H9 (cell line): Measurements from ENCODE around the gene HACL1. TPM values are rescaled to one million over a fixed set of nuclear protein-coding genes. Genes with fewer than 3 reads are reported as not detected.

ENCODE experiments used
- DNase-seq: peaks from one replicate; pipeline ENCODE4 v3.0.0-alpha.2; 2017
- H2AFZ ChIP-seq: one replicate; pipeline ENCODE4 v1.6.1; 2013; ENCODE audit warnings: mild to moderate bottlenecking, low read length, control low read depth, moderate library complexity
- H2AK5ac ChIP-seq: 2 replicates; pipeline ENCODE4 v1.6.1; 2013; ENCODE audit warnings: low read length, control low read depth, mixed read lengths; ENCODE audit not compliant: insufficient read length
- H2BK120ac ChIP-seq: one replicate; pipeline ENCODE4 v1.6.1; 2013; ENCODE audit warnings: low read depth, mild to moderate bottlenecking, low read length, control low read depth, inconsistent platforms; ENCODE audit not compliant: poor library complexity, severe bottlenecking
- H2BK12ac ChIP-seq: 2 replicates; pipeline ENCODE4 v1.6.1; 2013; ENCODE audit warnings: low read length, control low read depth, mixed read lengths, low read depth; ENCODE audit not compliant: insufficient read length
- H2BK15ac ChIP-seq: 2 replicates; pipeline ENCODE4 v1.6.1; 2013; ENCODE audit warnings: low read depth, low read length, control low read depth
- H2BK20ac ChIP-seq: one replicate; pipeline ENCODE4 v1.6.1; 2013; ENCODE audit warnings: low read depth, mild to moderate bottlenecking, low read length, control low read depth, inconsistent platforms; ENCODE audit not compliant: poor library complexity, severe bottlenecking
- H2BK5ac ChIP-seq: 2 replicates; pipeline ENCODE4 v1.6.1; 2013; ENCODE audit warnings: low read length, control low read depth, mixed read lengths; ENCODE audit not compliant: insufficient read length
- H3K14ac ChIP-seq: 2 replicates; pipeline ENCODE4 v1.6.1; 2013; ENCODE audit warnings: low read length, control low read depth; ENCODE audit not compliant: insufficient read depth
- H3K18ac ChIP-seq: 2 replicates; pipeline ENCODE4 v1.6.1; 2013; ENCODE audit warnings: low read depth, mild to moderate bottlenecking, mixed read lengths, low read length, control low read depth; ENCODE audit not compliant: insufficient read length
- H3K23ac ChIP-seq: 2 replicates; pipeline ENCODE4 v1.6.1; 2013; ENCODE audit warnings: low read length, control low read depth, mixed read lengths, low read depth; ENCODE audit not compliant: insufficient read length
- H3K23me2 ChIP-seq: 2 replicates; pipeline ENCODE4 v1.6.1; 2013; ENCODE audit warnings: low read depth, mild to moderate bottlenecking, mixed read lengths, low read length, control low read depth; ENCODE audit not compliant: insufficient read length, poor library complexity, severe bottlenecking
- H3K27ac ChIP-seq: 2 replicates; pipeline ENCODE4 v1.5.1; 2013; ENCODE audit warnings: low read length, control low read depth, mixed read lengths, low read depth; ENCODE audit not compliant: insufficient read length
- H3K27me3 ChIP-seq: 2 replicates; pipeline ENCODE4 v1.6.1; 2013; ENCODE audit warnings: low read length, control low read depth, inconsistent platforms; ENCODE audit not compliant: insufficient read depth
- H3K4ac ChIP-seq: 2 replicates; pipeline ENCODE4 v1.6.1; 2013; ENCODE audit warnings: low read depth, mild to moderate bottlenecking, control low read depth, inconsistent platforms, low read length, moderate library complexity
- H3K4me1 ChIP-seq: 2 replicates; pipeline ENCODE4 v1.6.1; 2013; ENCODE audit warnings: low read length, control low read depth, inconsistent platforms; ENCODE audit not compliant: insufficient read depth
- H3K4me2 ChIP-seq: 2 replicates; pipeline ENCODE4 v1.6.1; 2013; ENCODE audit warnings: low read length, control low read depth, mixed read lengths; ENCODE audit not compliant: insufficient read length, insufficient read depth
- H3K56ac ChIP-seq: 2 replicates; pipeline ENCODE4 v1.6.1; 2013; ENCODE audit warnings: low read depth, mild to moderate bottlenecking, mixed read lengths, low read length, control low read depth; ENCODE audit not compliant: insufficient read length
- H3K79me1 ChIP-seq: 2 replicates; pipeline ENCODE4 v1.6.1; 2013; ENCODE audit warnings: low read depth, mild to moderate bottlenecking, moderate library complexity, low read length, control low read depth, inconsistent platforms; ENCODE audit not compliant: insufficient read depth, poor library complexity, severe bottlenecking
- H3K79me2 ChIP-seq: 2 replicates; pipeline ENCODE4 v1.6.1; 2013; ENCODE audit warnings: low read length, control low read depth, inconsistent platforms; ENCODE audit not compliant: insufficient read depth
- H3K9ac ChIP-seq: 2 replicates; pipeline ENCODE4 v1.6.1; 2013; ENCODE audit warnings: low read length, control low read depth, mixed read lengths; ENCODE audit not compliant: insufficient read length; ENCODE audit errors: extremely low read depth
- H3K9me3 ChIP-seq: one replicate; pipeline ENCODE4 v1.6.1; 2013; ENCODE audit warnings: low read depth, low read length, inconsistent platforms; ENCODE audit not compliant: control insufficient read depth
- H3T11ph ChIP-seq: one replicate; pipeline ENCODE4 v1.6.1; 2013; ENCODE audit warnings: mild to moderate bottlenecking, low read length, control low read depth, inconsistent platforms
- H4K20me1 ChIP-seq: one replicate; pipeline ENCODE4 v1.6.1; 2013; ENCODE audit not compliant: control insufficient read depth, insufficient read length, insufficient read depth
- H4K5ac ChIP-seq: 2 replicates; pipeline ENCODE4 v1.6.1; 2013; ENCODE audit warnings: low read depth, mild to moderate bottlenecking, mixed read lengths, low read length, control low read depth; ENCODE audit not compliant: insufficient read length
- H4K8ac ChIP-seq: replicated peaks from 2 replicates; pipeline ENCODE4 v1.6.1; 2013; ENCODE audit warnings: low read length, control low read depth, mixed read lengths, low read depth; ENCODE audit not compliant: insufficient read length
- H4K91ac ChIP-seq: 2 replicates; pipeline ENCODE4 v1.6.1; 2013; ENCODE audit warnings: low read depth, mild to moderate bottlenecking, moderate library complexity, mixed read lengths, low read length, control low read depth; ENCODE audit not compliant: insufficient read length
- H3K27ac Mint-ChIP-seq, 3 experiments: 2 replicates in 2 of 3; 3 replicates in 1 of 3; pipeline ENCODE4 v1.8.0; 2020 to 2021; ENCODE audit warnings: mixed read lengths in 3 of 3, mild to moderate bottlenecking in 1 of 3, moderate library complexity in 1 of 3
- H3K27me3 Mint-ChIP-seq: 2 replicates; pipeline ENCODE4 v1.8.0; 2021; ENCODE audit warnings: low read depth, mild to moderate bottlenecking, moderate library complexity, mixed read lengths
- H3K36me3 Mint-ChIP-seq, 3 experiments: 2 replicates in 2 of 3; 3 replicates in 1 of 3; pipeline ENCODE4 v1.8.0; 2020 to 2021; ENCODE audit warnings: low read depth in 3 of 3, mixed read lengths in 3 of 3; ENCODE audit not compliant: insufficient read depth in 1 of 3
- H3K4me1 Mint-ChIP-seq, 2 experiments: 2 replicates each; pipeline ENCODE4 v1.8.0; 2020; ENCODE audit warnings: mixed read lengths in 2 of 2
- H3K4me3 Mint-ChIP-seq, 2 experiments: 2 replicates in 1 of 2; 3 replicates in 1 of 2; pipeline ENCODE4 v1.8.0; 2020 to 2021; ENCODE audit warnings: mild to moderate bottlenecking in 2 of 2, mixed read lengths in 2 of 2, moderate library complexity in 1 of 2
- H3K9me3 Mint-ChIP-seq, 2 experiments: 2 replicates in 1 of 2; 3 replicates in 1 of 2; pipeline ENCODE4 v1.8.0; 2020; ENCODE audit warnings: mild to moderate bottlenecking in 2 of 2, mixed read lengths in 2 of 2, moderate library complexity in 1 of 2
- CTCF ChIP-seq: fragments of 200-600 bp; sonication (generic); conservative IDR thresholded peaks from 3 replicates; pipeline ENCODE4 v1.8.0; 2021; ENCODE audit warnings: antibody characterized with exemption, mild to moderate bottlenecking
- WGBS: extraction: QIAGEN DNeasy Blood & Tissue Kit; methylation state at CpG from one replicate; pipeline ENCODE4 v1.1.7; 2013; ENCODE audit warnings: missing lambda C conversion rate, low lambda C conversion rate, mixed read lengths; ENCODE audit not compliant: insufficient read length; ENCODE audit errors: extremely low coverage; 5-methylcytosine and 5-hydroxymethylcytosine counted together
- total RNA-seq: library from RNA; stranded (reverse); gene quantifications from 2 replicates; pipeline ENCODE4 v1.2.1, GENCODE V29; 2021

The HACL1 gene
- total RNA-seq, 1 experiment from 2014 or later = 52.6 TPM

GRCh38 chr3:15513810-15514662 lies 87.3 kb downstream of the HACL1 start:
- no peak overlapping the region for H3K4me3 Mint-ChIP-seq
- no peak overlapping the region for H2BK120ac ChIP-seq
- H3K18ac ChIP-seq = no peak overlapping the region
- H3K9me3 Mint-ChIP-seq = no peaks in the 10 kb centered on the region
- no peaks in the 10 kb centered on the region for H3K27me3 Mint-ChIP-seq
- no peak overlapping the region for H3K14ac ChIP-seq
- H3K27me3 ChIP-seq = no peaks in the 10 kb centered on the region
- no peaks in the 10 kb centered on the region for H3K36me3 Mint-ChIP-seq
- H2BK20ac ChIP-seq = no peak overlapping the region
- H2BK12ac ChIP-seq = no peak overlapping the region
- no peaks in the 10 kb centered on the region for H3K79me2 ChIP-seq
- H4K5ac ChIP-seq = no peak overlapping the region
- no peak overlapping the region for H3K27ac Mint-ChIP-seq
- H3T11ph ChIP-seq = no peak overlapping the region
- no peaks in the 10 kb centered on the region; a peak in 1 of 4 replicates for H3K4me1 Mint-ChIP-seq
- H3K27ac ChIP-seq = no peak overlapping the region
- no peak overlapping the region for H2AK5ac ChIP-seq
- H2AFZ ChIP-seq = no peak overlapping the region
- H4K8ac ChIP-seq = no peak overlapping the region
- WGBS = no CpG with 5 or more reads among the region's 5 CpGs
- no peak for DNase-seq
- H4K20me1 ChIP-seq = no peaks in the 10 kb centered on the region
- H3K23me2 ChIP-seq = no peaks in the 10 kb centered on the region
- H3K56ac ChIP-seq = no peak overlapping the region
- H3K4ac ChIP-seq = no peak overlapping the region
- no peak overlapping the region for H3K9ac ChIP-seq
- no peak overlapping the region for H3K23ac ChIP-seq
- no peak for TF ChIP-seq CTCF
- no peak overlapping the region for H3K4me2 ChIP-seq
- H2BK15ac ChIP-seq = no peak overlapping the region
- H3K79me1 ChIP-seq = no peaks in the 10 kb centered on the region
- no peak overlapping the region for H4K91ac ChIP-seq
- H2BK5ac ChIP-seq = no peak overlapping the region
- no peaks in the 10 kb centered on the region for H3K9me3 ChIP-seq
- H3K4me1 ChIP-seq = no peaks in the 10 kb centered on the region
